Upper lobe of right lung (tissue), 1 donor: ENCODE results near the gene PIN4. TPM values are rescaled to one million over a fixed set of nuclear protein-coding genes. Genes with fewer than 3 reads are reported as not detected.

Source experiments
- ATAC-seq: fragments of 200-7000 bp; cut with Tn5 transposase; one replicate; pipeline ENCODE4 v1.9.1; 2020; ENCODE audit warnings: mild to moderate bottlenecking, moderate library complexity
- DNase-seq: peaks from one replicate; pipeline ENCODE4 v3.0.0-alpha.2; 2020
- H3K27ac ChIP-seq: fragments of 200-600 bp; one replicate; pipeline ENCODE4 v1.8.0; 2022
- H3K27me3 ChIP-seq: fragments of 200-600 bp; one replicate; pipeline ENCODE4 v1.8.0; 2022; ENCODE audit warnings: mild to moderate bottlenecking
- H3K36me3 ChIP-seq: fragments of 200-600 bp; one replicate; pipeline ENCODE4 v1.8.0; 2022
- H3K4me1 ChIP-seq: fragments of 200-600 bp; one replicate; pipeline ENCODE4 v1.8.0; 2022
- H3K4me3 ChIP-seq: fragments of 200-600 bp; one replicate; pipeline ENCODE4 v1.8.0; 2022; ENCODE audit warnings: mild to moderate bottlenecking
- H3K9me3 ChIP-seq: fragments of 200-600 bp; one replicate; pipeline ENCODE4 v1.8.0; 2022
- intact Hi-C: fragments of 100-400 bp; cut with DNase I; formaldehyde crosslinking; loops from one replicate; pipeline ENCODE4 v1.11.0; 2022
- total RNA-seq: library from RNA; stranded (reverse); fragmentation: NEBNext Ultra II Directional; extraction: Animal tissue kit (Norgen Biotek cat#: 25700); gene quantifications from one replicate; pipeline ENCODE4 v1.2.1, GENCODE V29; 2021
- TF ChIP-seq, protein P1 (sequence below): fragments of 200-600 bp; IDR thresholded peaks from one replicate; pipeline ENCODE4 v1.8.0; 2022; ENCODE audit warnings: antibody characterized with exemption
- donor health status: DM: no; HTN: yes; CAD: no; lungs with severe emphysema.

Gene PIN4
- total RNA-seq, 1 donor from 2014 or later, result 8.8 TPM

DNA sequence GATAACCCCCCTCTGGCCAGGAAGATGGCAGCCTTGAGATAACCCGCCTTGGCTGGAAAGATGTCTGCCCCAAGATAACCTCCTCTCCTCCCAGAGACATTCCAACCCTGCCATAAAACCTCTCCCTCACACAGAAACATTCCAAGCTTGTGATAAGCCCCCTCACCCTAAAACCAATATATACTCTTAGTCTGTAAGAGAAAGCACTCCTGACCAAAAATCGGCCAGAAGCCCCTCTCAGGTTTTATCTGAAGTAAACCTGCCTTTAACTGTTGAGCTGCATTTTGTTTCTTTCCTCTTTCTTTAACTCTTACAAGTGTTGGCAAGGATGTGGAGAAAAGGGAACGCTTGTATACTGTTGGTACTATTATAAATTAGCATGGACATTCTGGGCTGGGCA lies 48.7 kb downstream of the PIN4 start:
- ATAC-seq (no peak), DNase-seq (no peak)
- intact Hi-C loops, result no loop called here
- Histone ChIP-seq H3K4me1 (no peaks in the 10 kb centered on the region), H3K27ac (no peak overlapping the region), H3K9me3 (no peaks in the 10 kb centered on the region), H3K36me3 (no peaks in the 10 kb centered on the region), H3K27me3 (no peaks in the 10 kb centered on the region), H3K4me3 (no peak overlapping the region)
- TF ChIP-seq, protein P1, sequence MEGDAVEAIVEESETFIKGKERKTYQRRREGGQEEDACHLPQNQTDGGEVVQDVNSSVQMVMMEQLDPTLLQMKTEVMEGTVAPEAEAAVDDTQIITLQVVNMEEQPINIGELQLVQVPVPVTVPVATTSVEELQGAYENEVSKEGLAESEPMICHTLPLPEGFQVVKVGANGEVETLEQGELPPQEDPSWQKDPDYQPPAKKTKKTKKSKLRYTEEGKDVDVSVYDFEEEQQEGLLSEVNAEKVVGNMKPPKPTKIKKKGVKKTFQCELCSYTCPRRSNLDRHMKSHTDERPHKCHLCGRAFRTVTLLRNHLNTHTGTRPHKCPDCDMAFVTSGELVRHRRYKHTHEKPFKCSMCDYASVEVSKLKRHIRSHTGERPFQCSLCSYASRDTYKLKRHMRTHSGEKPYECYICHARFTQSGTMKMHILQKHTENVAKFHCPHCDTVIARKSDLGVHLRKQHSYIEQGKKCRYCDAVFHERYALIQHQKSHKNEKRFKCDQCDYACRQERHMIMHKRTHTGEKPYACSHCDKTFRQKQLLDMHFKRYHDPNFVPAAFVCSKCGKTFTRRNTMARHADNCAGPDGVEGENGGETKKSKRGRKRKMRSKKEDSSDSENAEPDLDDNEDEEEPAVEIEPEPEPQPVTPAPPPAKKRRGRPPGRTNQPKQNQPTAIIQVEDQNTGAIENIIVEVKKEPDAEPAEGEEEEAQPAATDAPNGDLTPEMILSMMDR, result no peak

DNA sequence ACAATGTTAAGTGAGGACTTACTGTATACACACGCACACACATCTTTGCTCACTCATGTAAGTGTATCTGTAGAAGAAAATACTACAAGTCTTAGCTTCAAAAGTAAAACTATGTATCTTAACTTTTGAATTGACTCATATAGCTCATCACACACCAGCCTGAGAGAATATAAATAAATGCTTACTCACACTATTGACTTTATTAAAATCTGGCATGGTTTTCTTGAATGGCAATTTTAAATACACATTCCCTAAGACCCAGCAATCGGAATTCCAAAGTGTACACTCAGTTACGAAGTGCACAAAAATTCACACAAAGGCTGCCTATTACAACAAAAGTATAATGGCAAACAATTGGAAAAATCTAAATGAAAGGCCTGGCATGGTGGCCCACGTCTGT lies 55.3 kb downstream of the PIN4 start:
- TF ChIP-seq, protein P1, result no peak
- Histone ChIP-seq H3K27me3 (no peaks in the 10 kb centered on the region), H3K4me1 (no peaks in the 10 kb centered on the region), H3K4me3 (no peak overlapping the region), H3K9me3 (no peaks in the 10 kb centered on the region), H3K36me3 (no peaks in the 10 kb centered on the region), H3K27ac (no peak overlapping the region)
- no peak for DNase-seq
- intact Hi-C loops, result no loop called here
- no peak for ATAC-seq

DNA sequence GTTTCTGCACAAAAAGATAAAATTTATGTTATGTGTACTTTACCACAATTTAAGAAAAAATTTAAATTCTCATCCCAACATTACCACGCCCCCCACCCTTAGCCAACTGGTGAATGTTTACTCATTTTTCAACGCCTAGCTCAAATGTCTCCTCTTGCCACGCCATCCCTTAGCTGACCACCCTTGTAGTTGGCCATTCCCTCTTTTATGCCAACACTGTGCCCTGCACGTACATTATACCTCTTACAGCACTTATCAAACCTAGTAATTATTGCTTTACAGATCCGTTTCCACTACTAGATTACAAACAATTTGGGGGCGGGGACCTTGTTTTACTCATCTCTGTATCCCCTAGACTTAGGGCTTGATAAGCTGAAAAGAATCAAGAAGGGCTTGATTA lies 56.6 kb downstream of the PIN4 start:
- H3K9me3 ChIP-seq, result no peaks in the 10 kb centered on the region
- H3K4me3 ChIP-seq, result no peak overlapping the region
- no peaks in the 10 kb centered on the region for H3K4me1 ChIP-seq
- no peaks in the 10 kb centered on the region for H3K36me3 ChIP-seq
- no peak for DNase-seq
- no peaks in the 10 kb centered on the region for H3K27me3 ChIP-seq
- no peak for ATAC-seq
- H3K27ac ChIP-seq, result no peak overlapping the region
- TF ChIP-seq, protein P1, result no peak
- intact Hi-C loops, result no loop called here

DNA sequence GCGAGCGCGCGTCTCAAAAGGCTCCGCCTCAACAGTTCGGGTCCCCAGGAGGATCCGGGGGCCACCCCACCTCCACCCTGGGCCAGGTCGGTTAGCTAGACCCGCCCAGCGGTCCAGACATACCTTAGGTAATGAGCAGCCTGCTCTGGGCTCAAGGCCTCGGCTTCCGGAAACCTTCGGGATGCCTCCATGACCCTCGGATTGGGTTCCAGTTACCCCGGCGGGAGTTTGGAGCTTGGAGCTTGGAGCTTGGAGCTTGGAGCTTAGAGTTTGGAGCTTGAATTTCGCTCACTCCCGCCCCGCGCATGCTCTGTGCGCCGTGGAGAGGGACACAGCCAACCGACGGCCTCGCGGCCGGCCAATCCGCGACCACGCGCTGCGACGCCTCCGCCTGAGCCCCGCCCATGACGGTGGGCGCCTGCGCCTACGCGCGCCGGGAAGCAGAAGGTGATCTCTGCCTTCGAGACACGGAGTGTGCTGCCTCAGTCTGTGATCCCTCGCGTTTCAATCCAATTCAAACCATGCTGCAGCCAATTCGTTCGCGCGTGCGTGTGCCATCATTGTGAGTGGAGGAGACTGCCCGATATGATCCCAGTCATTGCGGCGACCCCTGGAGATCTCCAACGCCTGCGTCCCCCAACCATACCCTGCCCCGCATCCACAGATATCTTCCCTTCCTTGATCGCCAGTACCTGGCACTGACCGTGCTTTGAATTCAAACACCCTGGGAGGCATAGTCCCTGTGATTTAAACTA lies 57.3 kb downstream of the PIN4 start, which contains the start of gene ERCC6L:
Gene ERCC6L (minus strand): TSS at position 307 of the 755 bp plus-strand sequence. CDS start 116 bp downstream, at position 191.
- intact Hi-C loops, result no loop called here
- Histone ChIP-seq H3K4me3 (peak within 1 kb of the TSS; percentile 34), H3K36me3 (no peaks in the 10 kb centered on the region), H3K4me1 (no peaks in the 10 kb centered on the region), H3K27ac (no peak within 1 kb of the TSS), H3K9me3 (no peaks in the 10 kb centered on the region), H3K27me3 (no peaks in the 10 kb centered on the region)
- DNase-seq (peak; percentile 93), ATAC-seq (peak; percentile 100)
- TF ChIP-seq, protein P1, result no peak

DNA sequence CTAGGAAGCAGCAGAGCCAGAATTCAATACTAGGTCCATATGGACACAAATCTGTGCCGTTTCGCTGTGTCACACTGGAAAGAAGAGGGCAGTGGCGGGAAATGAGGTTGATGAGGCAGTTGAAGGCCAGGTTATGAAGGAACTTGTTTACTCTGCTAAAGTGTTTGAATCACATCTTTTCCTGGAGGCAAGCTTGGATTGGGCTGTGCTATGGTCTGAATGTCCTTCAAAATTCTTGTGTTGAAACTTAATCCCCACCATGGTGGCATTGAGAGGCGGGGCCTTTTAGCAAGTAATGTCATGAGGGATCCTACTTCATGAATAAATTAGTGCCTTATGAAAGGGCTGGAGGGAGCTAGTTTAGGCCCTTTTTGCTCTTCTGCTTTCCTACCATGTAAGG lies 59.4 kb downstream of the PIN4 start:
- H3K27me3 ChIP-seq, result no peaks in the 10 kb centered on the region
- no peak overlapping the region for H3K27ac ChIP-seq
- H3K9me3 ChIP-seq, result no peaks in the 10 kb centered on the region
- TF ChIP-seq, protein P1, result no peak
- ATAC-seq, result no peak
- intact Hi-C loops, result no loop called here
- no peak overlapping the region for H3K4me3 ChIP-seq
- H3K36me3 ChIP-seq, result no peaks in the 10 kb centered on the region
- no peak for DNase-seq
- no peaks in the 10 kb centered on the region for H3K4me1 ChIP-seq
